ENCODE data around the gene DCAF5.
A peak's percentile ranks its signal among the peaks of the same experiment; 100 is the strongest.

Gene DCAF5

DNA sequence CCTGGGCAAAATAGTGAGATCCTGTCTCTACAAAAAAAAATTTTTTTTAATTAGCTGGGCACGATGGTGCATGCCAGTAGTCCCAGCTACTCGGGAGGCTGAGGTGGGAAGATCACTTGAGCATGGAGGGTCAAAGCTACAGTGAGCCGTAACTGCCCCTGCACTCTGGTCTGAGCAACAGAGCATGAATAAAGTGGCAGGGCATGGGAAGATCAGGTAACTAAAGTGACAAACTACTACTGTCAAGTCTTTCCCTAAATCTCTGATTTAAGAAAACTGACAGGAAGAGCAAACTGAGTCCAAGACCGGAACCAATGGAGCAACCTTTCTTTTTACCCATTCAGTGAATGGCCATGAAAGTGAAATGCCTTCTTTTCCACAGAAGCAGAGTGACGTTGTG lies 10.8 kb downstream of the DCAF5 start:
- DNase-seq, result no peak

DNA sequence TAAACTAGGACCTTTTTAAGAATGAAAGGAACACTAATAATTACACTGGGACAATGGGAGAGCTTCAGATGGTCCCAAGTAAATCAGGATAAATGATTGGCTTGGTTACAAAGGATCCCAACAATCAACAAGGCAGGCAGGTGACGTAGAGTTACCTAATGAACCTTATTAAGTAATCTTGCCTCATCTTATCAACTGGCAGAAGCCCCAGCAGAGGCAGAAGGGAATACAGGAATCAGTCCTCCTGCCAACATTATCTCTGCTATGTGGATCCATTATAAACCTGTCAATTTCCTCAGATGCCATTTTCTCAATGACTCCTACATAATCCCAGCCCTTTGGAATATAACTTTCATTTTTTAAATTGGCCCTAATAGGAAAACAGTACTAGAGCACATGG lies 11.4 kb downstream of the DCAF5 start:
- DNase-seq, result no peak

DNA sequence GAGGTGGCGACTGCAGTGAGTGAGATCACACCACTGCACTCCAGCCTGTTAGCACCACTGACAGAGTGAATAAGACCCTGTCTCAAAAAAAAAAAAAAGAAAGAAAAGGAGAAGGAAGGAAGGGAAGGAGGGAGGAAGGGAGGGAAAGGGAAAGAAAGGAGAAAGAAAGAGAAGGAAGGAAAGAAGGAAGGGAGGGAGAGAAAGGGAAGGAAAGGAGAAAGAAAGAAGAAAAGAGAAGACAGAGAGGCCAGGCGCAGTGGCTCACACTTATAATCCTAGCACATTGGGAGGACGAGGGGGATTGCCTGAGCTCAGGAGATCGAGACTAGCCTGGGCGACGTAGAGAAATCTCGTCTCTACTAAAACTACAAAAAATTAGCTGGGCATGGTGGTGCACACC lies 13.2 kb downstream of the DCAF5 start:
- no peak for DNase-seq

DNA sequence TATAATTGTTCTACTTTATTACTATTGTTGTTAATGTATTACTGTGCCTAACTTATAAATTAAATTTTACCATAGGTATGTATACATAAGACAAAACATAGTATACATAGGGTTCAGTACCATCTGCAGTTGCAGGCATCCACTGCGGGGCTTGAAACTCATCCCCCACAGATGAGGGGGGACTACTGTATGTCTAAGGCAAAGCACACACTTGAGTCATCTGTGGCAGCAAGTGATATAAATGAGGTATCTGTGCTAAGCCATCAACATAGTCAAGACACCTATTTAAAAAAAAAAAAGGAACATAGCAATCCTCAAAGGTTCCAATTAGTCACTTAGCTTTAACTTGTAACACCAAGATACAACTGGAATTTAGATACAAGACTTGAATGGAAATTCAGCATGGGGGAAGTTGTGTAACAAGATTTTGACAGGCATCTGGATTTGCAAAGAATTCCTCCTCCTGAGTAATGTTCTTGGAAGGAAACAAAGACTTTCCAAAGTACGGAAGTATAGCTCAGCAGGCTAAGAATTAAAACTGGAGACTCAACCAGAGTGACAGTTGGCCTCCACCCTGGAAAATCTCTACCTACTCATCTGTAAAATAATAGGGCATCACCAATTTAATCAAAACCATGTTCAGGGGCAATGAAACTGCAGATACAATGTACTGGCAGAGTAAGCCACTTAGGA lies 14.9 kb downstream of the DCAF5 start:
- peak; percentile 65 for DNase-seq

DNA sequence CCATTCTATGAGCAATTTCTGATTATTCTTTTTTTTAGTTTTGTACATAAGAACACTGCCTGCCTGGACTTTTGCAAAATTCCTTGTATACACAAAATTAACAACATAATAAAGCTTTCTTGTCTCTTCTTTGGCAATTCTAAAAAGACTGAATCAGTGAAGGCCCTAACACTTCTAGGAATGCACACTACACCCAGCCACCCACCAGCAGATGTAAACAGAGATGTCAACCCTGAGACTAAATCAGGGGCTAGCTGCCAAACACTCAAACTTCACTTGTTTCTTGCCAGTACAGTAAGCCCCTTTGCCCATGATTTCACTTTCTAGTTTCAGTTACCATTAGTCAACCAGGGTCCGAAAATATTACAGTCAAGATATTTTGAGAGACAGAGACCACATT lies 15.5 kb downstream of the DCAF5 start:
- peak; percentile 16 for DNase-seq

DNA sequence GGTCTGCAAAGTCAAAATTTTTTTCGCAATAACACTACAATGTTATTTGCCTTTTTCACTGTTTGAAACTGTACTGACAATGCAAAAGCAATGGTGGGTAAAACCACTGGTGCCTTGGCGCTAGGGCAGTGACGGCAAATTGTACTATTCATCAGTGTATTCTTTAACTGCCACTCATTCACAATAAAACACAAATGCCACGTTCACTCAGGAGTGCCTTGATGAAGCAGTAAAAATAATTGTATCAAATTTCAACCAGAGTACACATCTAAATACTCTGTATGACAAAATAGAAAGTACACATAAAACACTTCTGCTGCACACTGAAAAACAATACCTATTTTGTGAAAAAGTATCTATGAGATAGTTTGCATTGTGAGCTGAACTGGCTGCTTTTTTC lies 17.8 kb downstream of the DCAF5 start:
- no peak for DNase-seq

DNA sequence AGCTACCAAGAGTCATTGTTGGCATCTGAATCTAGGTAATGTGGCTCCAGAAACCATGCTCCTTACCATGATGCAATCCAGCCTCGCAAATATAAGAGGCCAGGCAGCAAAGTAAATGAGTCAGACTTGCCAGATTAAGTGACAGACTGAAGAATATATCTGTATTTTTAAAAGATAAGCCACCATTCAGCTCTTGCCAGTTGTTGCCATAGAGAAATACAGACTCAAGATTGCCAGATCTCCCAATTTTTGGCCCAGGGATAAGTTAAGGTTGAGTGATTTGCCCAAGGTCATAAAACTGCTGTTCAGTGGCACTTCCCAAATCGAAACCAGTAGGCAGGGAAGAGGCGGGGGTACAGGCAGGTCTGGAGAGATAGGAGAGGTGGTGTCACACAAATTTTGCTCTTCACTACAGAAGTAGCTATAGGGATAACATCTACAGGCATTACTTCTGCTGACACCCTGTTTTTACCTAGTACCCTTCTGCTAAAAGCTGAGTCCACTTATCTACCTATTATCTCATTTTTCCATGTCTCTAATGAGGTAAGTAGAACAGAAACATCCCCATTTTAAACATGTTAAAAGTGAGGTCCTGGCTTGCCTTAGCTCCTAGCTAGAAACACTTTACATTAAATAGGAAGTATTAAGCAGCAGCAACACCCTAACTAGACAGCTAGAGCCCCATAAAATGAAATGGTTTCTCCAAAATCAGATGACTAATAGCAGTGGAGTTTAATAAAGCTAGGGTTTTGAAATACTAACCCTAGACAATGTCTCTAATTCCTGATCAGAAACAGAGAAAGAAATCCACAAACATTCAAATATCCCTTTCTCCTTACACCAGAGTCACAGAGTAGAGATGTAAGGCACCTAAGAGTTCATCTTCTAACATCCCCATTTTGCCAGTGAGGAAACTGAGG lies 19.5 kb downstream of the DCAF5 start:
- DNase-seq, result peak; percentile 76

DNA sequence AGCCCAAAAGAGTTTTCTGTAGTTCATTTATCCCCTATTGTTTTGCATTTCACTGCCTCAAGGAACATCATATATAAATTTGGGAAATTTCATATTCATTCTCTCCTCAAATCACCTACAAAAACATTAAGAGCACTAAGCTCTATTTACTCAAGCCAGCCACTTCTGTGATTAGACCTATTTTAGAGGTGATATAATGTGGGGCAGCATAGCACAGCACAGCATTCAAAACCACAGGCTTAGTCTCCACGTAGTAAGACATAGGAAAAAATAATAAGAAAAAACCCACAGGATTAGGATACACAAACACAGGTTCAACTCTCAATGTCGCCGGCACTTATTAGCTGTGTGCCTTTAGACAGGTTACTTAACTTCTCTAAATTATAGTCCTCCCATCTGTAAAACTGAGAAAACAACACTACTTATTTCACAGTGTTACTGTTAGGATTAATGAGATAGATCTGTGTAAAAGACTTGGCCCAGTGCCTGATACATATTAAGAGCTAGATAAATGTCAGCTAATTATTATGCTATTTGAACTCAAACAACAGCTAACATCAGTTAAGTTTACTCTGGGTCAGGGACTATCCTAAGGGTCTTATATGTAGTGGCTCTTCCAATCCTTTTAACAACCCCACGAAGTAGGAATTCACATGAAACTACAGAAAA lies 20.3 kb downstream of the DCAF5 start:
- DNase-seq, result peak; percentile 23

DNA sequence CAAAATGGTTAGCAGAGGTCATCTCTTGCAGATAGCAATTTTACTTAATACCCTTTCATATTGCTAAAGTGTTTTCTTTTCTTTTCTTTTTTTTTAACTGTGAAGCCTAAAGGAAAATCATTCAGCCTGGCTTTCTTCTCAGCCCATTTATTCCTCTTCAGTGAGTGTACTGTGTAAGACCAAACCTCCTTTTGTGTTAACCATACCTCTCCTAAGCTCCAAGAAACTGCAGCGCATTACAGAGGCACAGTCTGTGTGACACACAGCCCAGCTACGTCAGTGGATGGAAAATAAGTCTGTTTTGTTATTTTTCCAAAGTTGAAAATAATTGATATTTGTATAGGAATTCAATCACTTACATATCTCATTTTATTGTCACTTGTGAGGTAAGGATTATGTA lies 21.7 kb downstream of the DCAF5 start:
- DNase-seq, result no peak

DNA sequence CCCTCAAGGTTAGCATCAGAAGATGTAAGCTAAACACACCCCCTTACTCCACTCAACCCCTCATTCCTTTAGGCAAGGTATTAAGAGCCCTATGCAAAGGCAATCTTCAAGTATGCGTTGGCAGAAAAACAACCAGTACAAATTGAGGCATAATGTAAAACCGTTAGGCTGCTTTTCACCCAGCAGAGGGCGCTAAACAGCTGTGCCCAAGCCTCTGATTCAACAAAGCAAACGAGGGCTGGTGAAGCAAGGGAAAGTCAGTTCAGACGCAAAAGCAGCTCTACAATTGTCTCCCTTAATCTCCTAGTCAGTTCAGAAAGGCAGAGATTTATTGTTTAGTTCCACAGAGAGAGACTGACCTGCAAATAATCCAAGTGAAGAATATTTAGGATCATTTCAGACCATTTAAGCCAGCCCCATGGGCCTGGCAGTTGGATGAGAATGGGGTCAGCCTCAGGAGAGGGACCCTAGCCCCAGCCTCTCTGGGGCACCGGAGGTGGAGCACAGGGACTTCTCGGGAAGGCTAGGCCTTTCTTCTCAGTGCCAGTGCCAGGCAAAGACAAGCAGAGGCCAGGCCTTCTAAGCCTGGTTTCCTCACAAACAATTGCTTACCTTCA lies 23.5 kb downstream of the DCAF5 start:
- peak; percentile 83 for DNase-seq

DNA sequence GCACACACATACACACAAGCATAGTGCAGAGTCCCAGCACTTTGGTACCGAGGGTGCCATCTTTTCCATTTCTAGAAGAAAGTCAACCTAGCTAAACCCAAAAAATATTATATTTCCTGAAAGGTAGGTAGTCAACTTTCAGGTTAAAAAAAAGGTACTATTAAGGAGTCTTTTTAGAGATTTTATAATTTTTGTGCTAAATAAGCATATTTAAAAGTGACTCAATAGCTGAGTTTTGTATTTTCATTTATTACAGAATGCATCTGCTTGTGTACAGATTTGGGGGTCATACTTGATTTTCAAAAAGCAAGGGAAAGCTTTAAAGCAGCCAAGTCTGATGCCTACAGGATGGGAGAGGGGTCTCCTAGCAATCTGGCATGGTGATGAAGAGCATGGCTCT lies 34.6 kb downstream of the DCAF5 start:
- no peak for DNase-seq

DNA sequence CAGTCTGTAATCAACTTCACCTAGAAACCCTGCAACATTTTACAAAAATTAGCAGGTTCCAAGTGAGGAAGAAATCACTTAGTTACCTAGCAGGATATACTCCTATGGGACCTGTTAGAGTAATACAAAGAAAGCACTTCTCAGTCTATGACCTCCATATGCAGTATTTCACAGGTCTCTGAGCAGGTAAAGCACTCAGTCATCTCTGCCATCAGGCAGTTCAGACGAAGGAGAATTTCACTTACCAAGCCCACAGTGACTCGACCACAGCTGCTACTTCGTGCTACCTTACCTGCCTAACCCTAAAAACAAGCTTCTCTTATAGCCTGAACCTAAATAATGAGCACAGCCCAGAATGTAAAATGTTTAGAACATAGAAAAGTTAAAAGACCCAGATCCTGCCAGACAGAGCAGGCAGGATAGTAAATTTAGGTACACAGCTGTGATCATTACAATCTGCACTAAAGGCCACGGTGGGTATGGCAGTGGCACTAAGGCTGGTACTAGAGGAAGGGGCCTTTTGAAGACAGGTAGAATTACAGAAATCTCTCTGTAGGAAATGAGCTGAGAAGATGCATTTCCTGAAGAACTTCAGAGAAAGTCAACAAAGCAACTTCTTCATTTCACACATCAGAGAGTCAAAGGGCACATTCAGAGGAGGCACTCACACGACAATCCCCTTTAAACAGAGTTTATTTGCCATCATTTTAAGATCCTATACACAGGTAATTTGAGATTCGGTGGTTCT lies 35.7 kb downstream of the DCAF5 start:
- DNase-seq, result no peak

DNA sequence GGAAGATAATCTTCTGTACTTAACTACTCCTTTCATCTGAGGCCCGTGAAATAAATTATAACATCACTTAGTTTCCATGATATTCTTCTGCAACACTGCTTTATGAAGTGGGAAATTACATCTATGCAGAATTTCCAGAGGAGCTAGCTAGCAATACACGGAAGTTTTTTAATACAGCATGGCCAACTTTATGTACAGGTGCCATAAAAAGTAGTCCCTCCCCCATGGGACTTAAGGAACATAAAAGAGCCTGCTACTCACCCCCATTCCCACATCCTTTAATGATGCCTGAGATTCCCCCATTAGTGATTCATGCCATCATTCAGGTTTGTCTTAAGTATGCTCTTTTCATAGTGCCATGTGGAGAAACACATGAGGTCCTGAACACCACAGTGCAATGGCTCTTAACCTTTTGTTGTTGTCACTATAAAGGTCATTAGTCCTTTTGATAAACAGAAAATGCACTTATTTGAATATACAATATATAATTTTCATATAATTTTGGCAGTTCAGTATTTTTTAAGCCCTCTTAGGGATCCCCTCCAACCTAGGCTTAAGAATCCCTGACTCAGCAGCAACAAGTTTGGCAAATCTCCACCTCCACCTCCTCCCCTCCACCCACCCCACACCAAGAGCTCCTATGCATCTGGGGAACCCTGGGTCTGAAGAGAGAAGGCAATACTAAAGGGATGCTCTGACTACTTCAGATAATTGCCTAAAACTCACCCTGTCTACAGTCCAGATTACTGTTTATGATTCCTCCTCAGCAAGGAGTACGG lies 37.3 kb downstream of the DCAF5 start:
- DNase-seq, result no peak

DNA sequence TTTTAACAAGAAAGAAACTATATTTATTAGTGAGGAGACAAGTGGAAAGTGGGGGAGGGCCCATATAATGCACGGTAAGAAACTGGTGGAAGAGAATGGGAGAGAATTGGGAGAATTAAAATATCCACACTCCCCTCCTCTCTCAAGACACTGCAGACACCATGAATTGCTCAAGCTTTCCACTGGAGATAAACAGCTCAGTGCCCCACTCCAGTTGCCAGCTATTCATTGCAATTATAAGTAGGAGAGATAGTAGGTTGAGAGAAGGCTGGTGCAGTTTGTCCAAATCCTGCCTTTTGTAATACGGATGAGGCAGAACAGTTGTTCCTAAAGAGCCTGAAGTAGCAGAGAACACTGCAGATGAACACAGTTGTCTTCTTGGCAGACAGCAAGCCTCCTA lies 38.2 kb downstream of the DCAF5 start:
- no peak for DNase-seq

DNA sequence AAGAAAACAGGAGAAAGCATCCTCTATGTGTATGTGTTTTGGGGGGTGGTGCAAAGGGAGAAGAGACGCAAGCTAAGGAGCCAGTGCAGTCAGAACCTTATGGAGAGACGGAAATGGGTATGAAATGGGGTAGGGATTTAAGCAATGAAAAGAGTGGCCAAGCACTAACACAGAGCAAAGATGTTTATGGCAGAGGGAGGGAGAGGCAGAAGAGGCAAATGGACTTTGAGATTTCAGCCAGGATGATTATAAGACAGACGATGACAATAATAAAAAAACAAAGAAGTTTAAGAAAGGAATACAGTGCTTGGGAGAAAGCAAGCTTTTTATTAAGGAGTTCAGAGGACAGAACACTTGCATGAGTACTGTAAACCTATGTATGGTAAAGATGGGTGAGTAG lies 44.6 kb downstream of the DCAF5 start:
- DNase-seq, result no peak

DNA sequence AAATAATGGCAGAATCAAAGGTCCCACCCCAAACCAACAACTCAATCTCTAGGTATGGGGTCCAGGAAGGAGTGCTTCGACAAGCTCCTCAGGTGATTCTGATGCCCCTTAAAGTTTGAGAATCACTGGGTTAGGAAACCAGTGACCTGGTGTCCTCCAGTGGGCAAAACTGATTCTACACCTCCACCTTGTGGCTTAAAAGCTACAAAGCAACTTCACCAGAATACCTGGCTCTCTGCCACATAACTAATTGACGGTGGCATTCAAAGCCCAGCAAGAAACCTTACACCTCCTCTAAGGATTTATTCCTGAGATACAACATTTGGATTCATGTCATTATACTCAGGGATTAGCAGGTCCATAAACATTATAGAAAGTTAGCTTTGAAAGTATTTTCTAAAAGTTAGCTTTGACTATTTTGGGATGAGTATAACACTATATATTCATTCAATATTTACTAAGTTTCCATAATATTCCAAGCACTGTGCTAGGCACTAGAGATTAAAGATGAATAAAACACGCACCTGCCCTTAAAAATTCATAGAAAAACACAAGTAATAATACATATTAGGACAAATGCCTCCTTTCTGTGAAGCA lies 45.4 kb downstream of the DCAF5 start:
- peak; percentile 69 for DNase-seq

DNA sequence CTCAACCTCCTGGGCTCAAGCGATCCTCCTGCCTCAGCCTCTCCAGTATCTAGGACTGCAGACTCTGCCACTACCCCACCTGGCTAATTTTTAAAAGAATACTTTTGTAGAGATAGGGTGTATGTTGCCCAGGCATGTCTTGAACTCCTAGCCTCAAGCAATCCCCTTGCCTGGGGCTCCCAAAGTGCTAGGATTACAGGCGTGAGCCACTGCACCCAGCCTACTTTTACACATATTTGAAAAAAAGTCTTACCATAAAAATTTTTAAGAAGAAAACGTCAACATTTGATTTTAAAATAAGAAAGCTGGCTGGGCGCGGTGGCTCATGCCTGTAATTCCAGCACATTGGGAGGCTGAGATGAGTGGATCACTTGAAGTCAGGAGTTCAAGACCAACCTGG lies 46.5 kb downstream of the DCAF5 start:
- DNase-seq, result no peak

DNA sequence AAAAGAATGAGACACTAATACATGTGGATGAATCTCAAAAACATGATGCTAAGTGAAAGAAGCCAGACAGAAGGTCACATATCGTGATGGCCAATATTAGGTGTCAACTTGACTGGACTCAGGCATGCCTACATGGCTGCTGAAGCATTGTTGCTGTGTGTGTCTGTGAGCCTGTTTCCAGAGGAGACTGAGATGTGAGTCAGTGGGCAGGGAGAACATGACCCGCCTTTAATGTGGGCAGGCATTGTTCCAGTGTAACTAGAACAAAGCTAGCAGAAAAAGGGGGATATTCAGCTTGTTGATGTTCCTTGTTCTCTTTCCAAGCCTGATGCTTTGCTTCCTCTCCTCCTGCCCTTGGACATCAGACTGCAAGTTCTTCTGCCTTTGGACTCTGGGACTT lies 47.6 kb downstream of the DCAF5 start:
- DNase-seq, result peak; percentile 58

DNA sequence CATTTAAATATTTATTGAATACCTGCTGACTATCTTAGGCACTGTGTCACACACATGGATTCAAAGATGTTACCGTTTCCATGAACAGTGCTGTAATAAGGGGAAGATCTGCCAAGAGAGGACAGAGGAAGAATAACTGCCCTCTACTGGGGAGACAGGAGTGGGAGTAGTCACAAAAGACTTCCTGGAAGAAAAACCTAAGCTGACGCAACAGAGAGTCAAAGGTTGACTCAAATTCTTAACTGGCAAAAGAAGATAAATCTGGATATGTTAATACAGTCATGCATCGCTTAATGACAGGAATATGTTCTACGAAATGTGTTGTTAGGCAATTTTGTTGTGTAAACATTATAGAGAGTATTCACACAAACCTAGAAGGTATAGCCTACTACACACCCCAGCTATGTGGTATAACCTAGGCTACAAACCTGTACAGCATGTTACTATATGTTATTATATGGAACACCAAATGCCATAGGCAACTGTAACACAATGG lies 51.5 kb downstream of the DCAF5 start:
- peak; percentile 84 for DNase-seq

DNA sequence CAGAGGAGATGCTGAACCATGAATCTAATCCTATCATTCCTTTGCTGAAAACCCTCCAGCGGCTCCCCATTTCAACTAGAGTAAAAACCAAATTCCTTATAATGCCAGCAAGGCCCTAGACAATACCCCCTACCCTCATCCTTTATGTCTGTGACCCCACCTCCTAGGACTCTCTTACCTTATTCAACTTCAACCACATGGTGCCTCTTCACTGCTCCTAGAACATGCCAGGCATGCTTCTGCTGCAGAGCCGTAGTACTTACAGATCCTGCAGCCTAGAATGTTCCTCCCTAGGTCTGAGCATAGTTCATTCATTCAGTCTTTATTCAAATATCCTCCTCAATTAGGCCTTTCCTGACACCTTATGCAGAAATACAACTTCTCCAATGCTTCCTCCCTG lies 54.9 kb downstream of the DCAF5 start:
- no peak for DNase-seq

DNA sequence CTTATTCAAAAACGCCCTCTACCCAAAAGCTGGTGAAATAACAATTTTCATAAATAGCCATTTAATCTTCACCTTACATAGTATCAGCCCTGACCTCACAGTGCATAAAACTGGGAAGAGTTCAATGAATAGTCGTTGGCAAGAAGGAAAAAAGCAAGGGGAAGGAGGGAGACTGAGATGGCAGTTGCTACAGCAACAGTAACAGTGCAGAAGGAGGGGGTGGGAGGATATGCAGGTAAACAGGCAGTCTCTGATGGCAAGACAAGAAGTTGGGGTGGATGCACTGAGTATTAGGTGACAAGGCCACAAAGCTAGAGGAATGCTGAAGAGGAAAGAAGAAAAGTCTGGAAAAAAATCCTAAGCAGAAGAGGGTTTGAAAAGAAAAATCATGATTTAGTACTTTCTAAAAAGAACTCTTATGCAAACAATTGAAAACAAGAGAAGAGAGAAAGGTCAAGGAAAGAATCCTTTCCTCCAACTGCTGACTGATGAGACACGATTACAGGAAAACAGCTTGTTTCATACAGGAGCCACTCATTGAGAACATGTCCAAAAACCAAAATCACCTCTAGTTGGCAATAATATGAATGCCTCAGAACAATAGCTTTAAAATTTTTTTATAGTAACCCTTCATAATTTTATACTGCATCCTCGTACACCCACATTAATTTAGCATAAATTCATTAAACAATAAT lies 56.0 kb downstream of the DCAF5 start:
- DNase-seq, result no peak

Data from fibroblast of skin of right biceps (primary cell).